GM03348 (cell line): ENCODE data around the gene MRGPRG.
"Not testable (repeated sequence)": the region's sequence is repeated elsewhere in the genome, so short reads cannot be mapped to it uniquely, and the experiment has no call there.

Experiments
- DNase-seq: peaks from one replicate; pipeline ENCODE4 v3.0.0; 2012; ENCODE audit warnings: low spot score

Gene MRGPRG

DNA sequence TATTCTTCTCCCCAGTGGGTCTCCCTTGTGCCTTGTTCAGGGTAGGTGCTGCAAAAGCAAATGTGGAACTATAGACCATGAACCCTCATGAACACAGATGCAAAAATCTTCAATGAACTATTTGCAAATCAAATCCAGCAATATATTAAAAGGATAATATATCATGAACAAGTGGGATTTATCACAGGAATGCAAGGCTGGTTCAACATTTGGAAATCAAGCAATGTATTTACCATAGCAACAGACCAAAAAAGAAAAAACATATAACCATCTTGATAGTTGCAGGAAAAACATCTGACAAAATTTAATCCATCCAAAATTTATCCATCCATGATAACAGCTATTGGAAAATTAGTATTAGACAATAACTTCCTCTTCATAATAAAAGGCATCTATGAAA lies 42.1 kb downstream of the MRGPRG start:
- DNase-seq = no peak

DNA sequence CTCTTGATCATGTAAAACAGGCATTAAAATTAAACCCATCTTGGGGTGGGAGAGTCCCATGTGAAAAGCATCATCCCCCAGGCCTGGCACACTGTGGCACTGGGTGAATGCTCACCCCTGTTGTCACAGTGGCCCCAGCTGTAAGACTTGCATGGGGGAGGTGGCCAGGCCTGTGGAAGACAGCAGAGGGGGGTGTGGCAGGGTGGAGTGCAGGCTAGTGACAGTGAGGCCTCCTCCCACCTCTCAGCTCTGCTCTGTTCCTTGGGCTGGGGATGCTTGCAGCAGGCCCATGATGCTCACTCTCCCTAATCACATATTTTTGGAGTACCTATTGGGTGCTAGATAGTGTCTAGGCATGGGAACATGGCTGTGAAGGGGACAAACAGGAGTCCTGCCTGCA lies 43.4 kb downstream of the MRGPRG start:
- no peak for DNase-seq

GRCh38 chr11:3174387-3174786 lies 44.2 kb downstream of the MRGPRG start:
- DNase-seq = no peak

GRCh38 chr11:3173795-3174194 lies 44.8 kb downstream of the MRGPRG start:
- no peak for DNase-seq

- DNase-seq = no peak
Observed at GRCh38 chr11:3171931-3172560, 46.6 kb downstream of the MRGPRG start.

DNA sequence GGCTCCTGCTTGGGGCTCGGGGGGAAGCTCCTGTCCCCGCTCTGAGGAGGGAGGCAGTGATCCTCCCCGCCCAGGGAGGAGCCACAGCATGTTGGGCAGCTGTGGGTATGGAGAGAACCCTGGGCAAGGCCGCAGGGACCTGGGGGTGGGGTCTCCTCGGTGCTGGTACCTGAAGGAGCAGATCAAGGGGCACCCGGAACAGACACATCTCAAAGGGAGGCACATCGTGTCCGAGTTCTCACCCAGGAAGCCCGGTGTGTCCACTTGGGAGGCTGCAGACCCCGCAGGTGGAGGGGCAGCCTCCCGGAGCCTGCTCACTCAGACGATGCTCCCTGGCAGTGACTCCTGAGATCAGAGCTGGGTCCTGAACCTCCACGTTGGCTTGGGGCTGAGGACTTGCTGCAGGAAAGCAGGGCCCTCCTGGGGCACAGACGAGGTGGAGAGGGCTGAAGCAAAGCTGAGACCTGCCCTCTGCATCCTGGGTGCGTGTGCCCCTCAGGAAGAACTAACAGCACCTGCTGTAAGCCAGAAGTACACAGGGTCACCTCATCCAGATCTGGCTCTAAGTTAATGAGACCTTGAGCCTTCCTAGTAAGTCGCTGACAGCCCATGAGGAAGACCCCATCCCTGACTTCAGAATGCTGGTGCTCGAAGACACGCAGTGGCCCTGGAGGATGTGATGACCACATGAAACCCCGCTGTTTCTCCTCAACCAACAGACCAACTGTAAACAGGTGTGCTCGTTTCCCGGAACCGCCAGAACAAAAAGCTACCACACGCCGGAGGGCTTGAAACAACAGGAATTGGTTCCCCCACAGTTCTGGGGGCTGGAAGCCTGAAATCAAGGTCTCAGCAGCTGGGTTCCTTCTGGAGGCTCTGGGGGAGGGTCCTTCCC lies 47.6 kb downstream of the MRGPRG start:
- no peak for DNase-seq

DNA sequence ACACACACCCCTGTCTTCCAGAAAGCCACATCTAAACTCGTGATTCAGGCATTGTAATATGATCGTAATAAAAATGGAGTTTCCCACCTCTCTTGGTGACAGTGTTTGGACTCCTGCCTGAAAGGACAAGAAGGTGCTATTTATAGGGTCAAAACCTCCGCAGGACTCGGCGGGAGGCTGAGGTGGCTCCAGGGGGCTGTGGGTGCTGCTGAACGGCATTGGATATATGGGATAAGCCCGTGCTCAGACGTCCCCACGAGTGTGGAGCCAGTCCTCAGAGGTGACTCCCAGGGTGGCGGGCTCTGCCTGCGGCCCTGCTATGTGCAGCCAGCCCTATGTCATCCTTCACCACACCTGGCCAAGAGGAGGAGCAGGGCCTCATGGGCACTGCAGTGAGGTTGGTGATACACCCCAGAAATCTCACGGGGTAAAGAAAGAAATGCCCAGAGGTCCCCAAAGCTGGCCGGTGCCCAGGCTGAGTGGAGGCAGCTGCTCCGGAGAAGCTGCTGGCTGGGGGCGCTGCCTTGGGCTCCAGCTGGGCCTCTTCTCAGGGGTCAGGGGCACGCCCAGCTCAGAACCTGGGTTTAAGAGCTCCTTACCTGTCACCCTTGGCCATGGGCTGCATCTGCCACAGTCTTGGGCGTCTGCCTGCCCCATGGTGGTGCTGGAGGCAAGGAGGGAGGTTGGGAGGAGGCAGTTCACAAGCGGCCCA lies 48.4 kb downstream of the MRGPRG start:
- no peak for DNase-seq

DNA sequence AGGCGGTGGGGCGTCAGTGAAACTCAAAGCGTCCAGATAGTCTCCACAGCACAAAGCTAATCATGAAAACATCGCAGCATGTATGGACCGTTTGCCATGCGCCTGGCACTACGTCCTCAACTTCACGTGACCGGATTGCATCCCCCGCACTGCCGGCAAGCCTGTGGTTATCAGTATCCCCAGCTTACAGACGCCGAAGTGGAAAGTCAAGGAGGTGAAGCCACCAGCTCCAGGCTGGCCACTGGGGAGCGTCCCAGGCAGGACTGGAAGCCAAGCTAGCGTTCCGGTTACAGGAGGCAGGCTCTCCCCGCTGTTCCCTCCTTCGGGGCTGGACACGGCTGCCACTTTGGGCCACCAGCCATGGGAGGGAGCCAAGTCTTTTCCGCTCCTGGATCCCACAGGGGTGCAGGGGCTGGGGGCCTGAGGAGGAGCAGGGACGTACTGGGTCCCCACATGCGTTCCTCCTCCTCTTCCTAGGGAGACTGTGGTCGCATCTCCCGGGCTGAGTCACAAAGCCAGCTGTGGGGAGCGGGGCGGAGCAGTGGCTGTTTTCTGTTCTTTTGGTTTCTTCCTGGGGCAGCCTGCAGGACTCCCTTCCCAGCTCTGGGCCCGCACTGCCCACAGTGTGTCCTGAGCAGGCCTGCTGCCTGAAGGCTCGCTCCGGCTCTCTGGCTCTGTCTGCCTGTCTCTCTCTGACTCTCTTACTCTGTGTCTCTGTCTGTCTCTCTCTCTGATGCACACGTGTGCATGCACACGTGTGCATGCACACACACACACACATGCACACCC lies 49.2 kb downstream of the MRGPRG start:
- peak; percentile 88 for DNase-seq

DNA sequence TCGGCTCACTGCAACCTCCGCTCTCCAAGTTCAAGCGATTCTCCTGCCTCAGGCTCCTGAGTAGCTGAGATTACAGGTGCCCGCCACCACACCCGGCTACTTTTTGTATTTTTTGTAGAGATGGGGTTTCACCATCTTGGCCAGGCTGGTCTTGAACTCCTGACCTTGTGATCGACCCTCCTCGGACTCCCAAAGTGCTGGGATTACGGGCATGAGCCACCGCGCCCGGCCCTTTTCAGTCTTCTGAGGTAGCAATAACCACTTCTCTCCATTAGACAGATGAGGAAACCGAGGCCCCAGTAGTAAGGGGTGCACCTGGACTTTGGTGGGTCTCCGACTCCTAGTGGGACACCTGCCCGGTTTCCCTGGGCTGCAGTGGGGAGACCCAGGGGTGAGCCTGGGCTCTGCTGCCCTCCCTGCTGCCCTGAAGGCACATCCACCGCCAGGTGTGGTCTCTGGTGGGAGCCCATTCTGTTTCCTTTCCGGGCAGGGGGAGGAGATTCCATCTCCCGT lies 49.8 kb downstream of the MRGPRG start:
- DNase-seq = not testable (repeated sequence)
